Measurements from ENCODE around the gene NEK2. TPM values are rescaled to one million over a fixed set of nuclear protein-coding genes. Genes with fewer than 3 reads are reported as not detected.
A peak's percentile ranks its signal among the peaks of the same experiment; 100 is the strongest.

The NEK2 gene
- total and polyA plus RNA-seq, 2 experiments from 2014 or later: 5.3 to 7.1 TPM

DNA sequence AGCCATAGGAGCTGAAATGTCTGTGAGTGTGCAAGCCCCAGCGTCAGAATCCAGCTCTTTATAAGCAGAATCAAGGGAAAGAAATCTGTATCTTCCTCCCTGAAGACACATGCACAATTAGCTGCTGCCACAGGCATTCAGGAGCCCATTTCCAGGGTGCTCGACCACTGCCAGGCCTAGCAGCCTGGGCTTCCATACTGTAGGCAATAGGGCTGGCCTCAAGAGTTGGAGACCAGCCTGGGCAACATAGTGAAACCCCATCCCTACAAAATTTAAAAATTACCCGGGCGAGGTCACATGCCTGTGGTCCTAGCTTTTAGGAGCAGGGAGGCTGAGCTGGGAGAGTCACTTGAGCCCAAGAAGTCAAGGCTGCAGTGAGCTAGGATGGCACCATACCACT, 41.0 kb downstream of the NEK2 start:
- Histone ChIP-seq H3K4me1 (ENCODE audit: insufficient read depth) (peaks cover 23% of the 10 kb centered on the region), H3K9me3 (ENCODE audit: low read depth) (no peaks in the 10 kb centered on the region), H3K79me2 (no peaks in the 10 kb centered on the region), H3K9me2 (replicated peaks; ENCODE audit: insufficient read depth) (no peaks in the 10 kb centered on the region), H3K4me2 (no peak overlapping the region), H2AFZ (no peak overlapping the region), H3K27ac (no peak overlapping the region), H4K20me1 (ENCODE audit: insufficient read depth, poor library complexity, severe bottlenecking) (no peaks in the 10 kb centered on the region), H3K36me3 (replicated peaks; ENCODE audit: insufficient read depth, low read depth) (no peaks in the 10 kb centered on the region), H3K27me3 (no peaks in the 10 kb centered on the region), H3K4me3 (no peak overlapping the region)
- 94% methylated on average over 4 of the region's 4 CpGs for WGBS (ENCODE audit: low lambda C conversion rate, missing lambda C conversion rate)
- TF ChIP-seq, protein P1, sequence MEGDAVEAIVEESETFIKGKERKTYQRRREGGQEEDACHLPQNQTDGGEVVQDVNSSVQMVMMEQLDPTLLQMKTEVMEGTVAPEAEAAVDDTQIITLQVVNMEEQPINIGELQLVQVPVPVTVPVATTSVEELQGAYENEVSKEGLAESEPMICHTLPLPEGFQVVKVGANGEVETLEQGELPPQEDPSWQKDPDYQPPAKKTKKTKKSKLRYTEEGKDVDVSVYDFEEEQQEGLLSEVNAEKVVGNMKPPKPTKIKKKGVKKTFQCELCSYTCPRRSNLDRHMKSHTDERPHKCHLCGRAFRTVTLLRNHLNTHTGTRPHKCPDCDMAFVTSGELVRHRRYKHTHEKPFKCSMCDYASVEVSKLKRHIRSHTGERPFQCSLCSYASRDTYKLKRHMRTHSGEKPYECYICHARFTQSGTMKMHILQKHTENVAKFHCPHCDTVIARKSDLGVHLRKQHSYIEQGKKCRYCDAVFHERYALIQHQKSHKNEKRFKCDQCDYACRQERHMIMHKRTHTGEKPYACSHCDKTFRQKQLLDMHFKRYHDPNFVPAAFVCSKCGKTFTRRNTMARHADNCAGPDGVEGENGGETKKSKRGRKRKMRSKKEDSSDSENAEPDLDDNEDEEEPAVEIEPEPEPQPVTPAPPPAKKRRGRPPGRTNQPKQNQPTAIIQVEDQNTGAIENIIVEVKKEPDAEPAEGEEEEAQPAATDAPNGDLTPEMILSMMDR (IDR thresholded peaks at IDR 0.05; ENCODE audit: poor library complexity): no peak
- TF ChIP-seq EZH2phosphoT487 (IDR thresholded peaks at IDR 0.05; ENCODE audit: low read depth, severe bottlenecking, unreplicated experiment) (no peak), EZH2 (IDR thresholded peaks at IDR 0.05; ENCODE audit: borderline replicate concordance) (no peak)
- no peak for DNase-seq (ENCODE audit: low spot score)

DNA sequence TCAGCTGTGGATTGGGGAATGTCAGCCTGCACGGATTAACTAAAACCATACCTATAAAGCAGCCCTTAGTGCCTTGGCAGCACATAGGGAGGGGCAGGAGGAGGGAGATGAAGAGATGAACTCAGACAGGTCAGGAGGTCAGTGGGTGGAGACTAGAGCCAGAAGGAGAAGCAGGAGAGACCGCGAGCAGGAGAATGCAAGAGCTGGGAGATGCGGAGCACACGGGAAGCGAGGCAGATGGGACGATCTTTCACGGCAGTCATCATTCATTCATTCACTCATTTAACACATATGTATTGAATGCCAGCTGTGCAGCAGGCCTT, 41.9 kb downstream of the NEK2 start:
- Histone ChIP-seq H3K27ac (no peak overlapping the region), H3K9me3 (ENCODE audit: low read depth) (no peaks in the 10 kb centered on the region), H4K20me1 (ENCODE audit: insufficient read depth, poor library complexity, severe bottlenecking) (no peaks in the 10 kb centered on the region), H3K36me3 (replicated peaks; ENCODE audit: insufficient read depth, low read depth) (no peaks in the 10 kb centered on the region), H3K27me3 (no peaks in the 10 kb centered on the region), H3K4me2 (no peak overlapping the region), H3K4me1 (ENCODE audit: insufficient read depth) (peaks cover 23% of the 10 kb centered on the region), H3K9me2 (replicated peaks; ENCODE audit: insufficient read depth) (no peaks in the 10 kb centered on the region), H2AFZ (no peak overlapping the region), H3K79me2 (no peaks in the 10 kb centered on the region), H3K4me3 (no peak overlapping the region)
- WGBS (ENCODE audit: low lambda C conversion rate, missing lambda C conversion rate): 79% methylated on average over 8 of the region's 8 CpGs
- DNase-seq (ENCODE audit: low spot score): no peak
- TF ChIP-seq, protein P1 (IDR thresholded peaks at IDR 0.05; ENCODE audit: poor library complexity): no peak

DNA sequence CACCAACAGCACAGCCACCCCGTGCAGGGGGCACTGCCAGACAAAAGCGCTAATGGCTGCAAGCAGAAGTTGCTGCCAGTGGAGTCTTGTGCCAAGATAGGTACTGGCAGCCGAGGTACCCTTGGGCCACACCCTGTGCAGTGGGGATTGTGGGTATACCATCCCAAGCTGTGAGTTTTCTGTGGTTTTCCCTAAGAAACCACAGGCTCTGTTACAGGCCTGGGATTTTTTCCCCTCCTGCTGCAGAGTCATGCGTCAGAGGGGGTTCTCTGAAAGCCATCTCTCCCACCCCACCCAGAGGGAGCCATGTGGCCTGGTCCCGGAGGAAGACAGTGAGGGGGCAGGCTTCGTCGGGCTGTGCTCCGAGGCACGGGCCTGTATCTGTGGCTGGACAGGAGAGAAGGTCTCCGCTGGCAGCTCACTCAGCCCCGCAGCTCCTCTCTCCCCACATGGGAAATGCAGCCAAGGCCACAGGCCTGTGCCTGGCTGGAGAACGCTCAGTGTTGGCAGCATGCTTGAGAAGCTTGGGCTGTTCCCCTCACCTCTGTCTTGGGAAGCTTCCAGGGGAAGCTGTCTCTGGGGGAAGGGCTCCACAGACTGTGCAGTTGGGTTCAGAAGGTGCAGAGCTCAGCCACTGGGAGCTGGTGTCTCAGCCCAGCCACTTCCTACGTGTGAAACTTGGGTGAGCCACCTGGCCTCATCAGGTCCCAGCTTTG, 42.5 kb downstream of the NEK2 start:
- no peak overlapping the region for H3K4me2 ChIP-seq
- no peaks in the 10 kb centered on the region for H4K20me1 ChIP-seq (ENCODE audit: insufficient read depth, poor library complexity, severe bottlenecking)
- WGBS (ENCODE audit: low lambda C conversion rate, missing lambda C conversion rate): 78% methylated on average over 13 of the region's 13 CpGs
- H3K27me3 ChIP-seq: no peaks in the 10 kb centered on the region
- H3K9me3 ChIP-seq (ENCODE audit: low read depth): no peaks in the 10 kb centered on the region
- H3K36me3 ChIP-seq (replicated peaks; ENCODE audit: insufficient read depth, low read depth): no peaks in the 10 kb centered on the region
- H3K4me3 ChIP-seq: no peak overlapping the region
- peak overlapping the region; percentile 34 for H3K27ac ChIP-seq
- no peak for DNase-seq (ENCODE audit: low spot score)
- no peaks in the 10 kb centered on the region for H3K9me2 ChIP-seq (replicated peaks; ENCODE audit: insufficient read depth)
- no peak overlapping the region for H2AFZ ChIP-seq
- H3K79me2 ChIP-seq: no peaks in the 10 kb centered on the region
- TF ChIP-seq EZH2phosphoT487 (IDR thresholded peaks at IDR 0.05; ENCODE audit: low read depth, severe bottlenecking, unreplicated experiment) (no peak), EZH2 (IDR thresholded peaks at IDR 0.05; ENCODE audit: borderline replicate concordance) (no peak)
- TF ChIP-seq, protein P1 (IDR thresholded peaks at IDR 0.05; ENCODE audit: poor library complexity): no peak
- peaks cover 23% of the 10 kb centered on the region for H3K4me1 ChIP-seq (ENCODE audit: insufficient read depth)
